Small intestine (tissue), 7 donors: Measurements from ENCODE around the gene CHRNA3. TPM values are rescaled to one million over a fixed set of nuclear protein-coding genes. Genes with fewer than 3 reads are reported as not detected.
"Not testable (repeated sequence)": the region's sequence is repeated elsewhere in the genome, so short reads cannot be mapped to it uniquely, and the experiment has no call there.

Experiments
- DNase-seq, 2 donors: peaks; one replicate each; pipeline versions ENCODE4 v3.0.0 to v3.0.0-alpha.2; 2013
- FAIRE-seq: peaks from 2 replicates; lab custom pipeline; 2012; peaks lifted over from hg19 to GRCh38; lab: Jason Lieb, UNC
- H3K27ac ChIP-seq, 3 donors: one replicate each; pipeline ENCODE4 v1.5.1; 2013; ENCODE audit warnings: low read length in 2 of 3, mild to moderate bottlenecking in 2 of 3, control low read depth in 1 of 3, inconsistent platforms in 1 of 3, low read depth in 1 of 3, moderate library complexity in 1 of 3
- H3K27me3 ChIP-seq, 3 donors: one replicate each; pipeline ENCODE4 v1.6.1; 2013; ENCODE audit warnings: low read length in 3 of 3, inconsistent platforms in 1 of 3; ENCODE audit not compliant: control insufficient read depth in 3 of 3, insufficient read depth in 3 of 3
- H3K36me3 ChIP-seq, 3 donors: one replicate each; pipeline ENCODE4 v1.6.1; 2013; ENCODE audit warnings: low read length in 3 of 3, inconsistent platforms in 1 of 3, low read depth in 1 of 3, mild to moderate bottlenecking in 1 of 3, moderate library complexity in 1 of 3; ENCODE audit not compliant: control insufficient read depth in 3 of 3, insufficient read depth in 2 of 3
- H3K4me1 ChIP-seq, 3 donors: one replicate each; pipeline ENCODE4 v1.6.1; 2013; ENCODE audit warnings: low read length in 2 of 3, inconsistent platforms in 1 of 3, low read depth in 1 of 3, mild to moderate bottlenecking in 1 of 3, moderate library complexity in 1 of 3; ENCODE audit not compliant: control insufficient read depth in 3 of 3, insufficient read depth in 2 of 3
- H3K4me3 ChIP-seq, 3 donors: one replicate each; pipeline ENCODE4 v1.5.1; 2013; ENCODE audit warnings: low read length in 3 of 3, control low read depth in 1 of 3, inconsistent platforms in 1 of 3, low read depth in 1 of 3, mild to moderate bottlenecking in 1 of 3, moderate library complexity in 1 of 3
- H3K9me3 ChIP-seq, 2 donors: one replicate each; pipeline ENCODE4 v1.6.1; 2013; ENCODE audit warnings: low read depth in 1 of 2, low read length in 1 of 2; ENCODE audit not compliant: control insufficient read depth in 2 of 2, insufficient read depth in 1 of 2
- WGBS, 3 donors: extraction: QIAGEN DNeasy Blood & Tissue Kit; methylation state at CpG; one replicate each; pipeline ENCODE4 v1.1.7; 2013; 5-methylcytosine and 5-hydroxymethylcytosine counted together
- polyA plus RNA-seq, 4 donors: library from polyadenylated mRNA; stranded (reverse) in 3 of 4; unstranded in 1 of 4; fragments of 200-250 nt in 3 of 4; fragments of 120-200 nt in 1 of 4; gene quantifications; one replicate each; pipeline versions ENCODE4 v1.2.1 to v1.2.3, GENCODE V29; 2013
- donor health status: healthy with polysubstance abuse.
- donor health status: control.
- donor health status: control.
- donor health status: Bipolar disorder and iron deficiency.
- donor health status: healthy.

CHRNA3 gene
- polyA plus RNA-seq, 4 donors: 2.2 to 7.3 TPM; not detected in 2

GRCh38 chr15:78618490-78618934 lies 2.3 kb downstream of the CHRNA3 start:
- WGBS, 3 donors: 20 to 26% (median 24%) methylated on average over 8 of the region's 8 CpGs
- no peaks in the 10 kb centered on the region for H3K4me1 ChIP-seq
- DNase-seq (peak; percentile 79 to 88), FAIRE-seq (no peak)
- H3K9me3 ChIP-seq: no peaks in the 10 kb centered on the region
- no peak overlapping the region for H3K4me3 ChIP-seq
- no peaks in the 10 kb centered on the region for H3K36me3 ChIP-seq
- H3K27me3 ChIP-seq: peaks cover 14 to 34% (median 20%) of the 10 kb centered on the region in 3 donors
- H3K27ac ChIP-seq: peak overlapping the region in 1 of 3 donors; percentile 33

- no peaks in the 10 kb centered on the region for H3K36me3 ChIP-seq
- 80 to 86% (median 86%) methylated on average over 8 of the region's 8 CpGs for WGBS, 3 donors
- FAIRE-seq (no peak), DNase-seq (no peak)
- H3K9me3 ChIP-seq: no peaks in the 10 kb centered on the region
- no peak overlapping the region for H3K27ac ChIP-seq
- H3K4me1 ChIP-seq: no peaks in the 10 kb centered on the region
- H3K4me3 ChIP-seq: no peak overlapping the region
- H3K27me3 ChIP-seq: peaks cover 14 to 34% (median 20%) of the 10 kb centered on the region in 3 donors
Measured at GRCh38 chr15:78618064-78618463, 2.7 kb downstream of the CHRNA3 start.

- FAIRE-seq (no peak), DNase-seq (no peak)
- 79 to 84% (median 81%) methylated on average over 5 of the region's 5 CpGs for WGBS, 3 donors
- Histone ChIP-seq H3K4me3 (no peak overlapping the region), H3K4me1 (no peaks in the 10 kb centered on the region), H3K36me3 (no peaks in the 10 kb centered on the region), H3K27me3 (peaks cover 14 to 34% (median 20%) of the 10 kb centered on the region in 3 donors), H3K9me3 (no peaks in the 10 kb centered on the region), H3K27ac (no peak overlapping the region)
Measured at GRCh38 chr15:78617516-78617915, 3.3 kb downstream of the CHRNA3 start.

- no peaks in the 10 kb centered on the region for H3K36me3 ChIP-seq
- H3K27me3 ChIP-seq: peaks cover 13 to 29% (median 20%) of the 10 kb centered on the region in 3 donors
- DNase-seq (no peak), FAIRE-seq (no peak)
- H3K27ac ChIP-seq: no peak overlapping the region
- H3K9me3 ChIP-seq: no peaks in the 10 kb centered on the region
- WGBS, 3 donors: 61 to 82% (median 67%) methylated on average over 7 of the region's 7 CpGs
- no peak overlapping the region for H3K4me3 ChIP-seq
- H3K4me1 ChIP-seq: no peaks in the 10 kb centered on the region
Measured at GRCh38 chr15:78617076-78617475, 3.7 kb downstream of the CHRNA3 start.

- 65 to 82% (median 71%) methylated on average over 2 of the region's 2 CpGs for WGBS, 3 donors
- Histone ChIP-seq H3K27ac (no peak overlapping the region), H3K36me3 (no peaks in the 10 kb centered on the region), H3K4me3 (no peak overlapping the region), H3K4me1 (no peaks in the 10 kb centered on the region), H3K9me3 (no peaks in the 10 kb centered on the region), H3K27me3 (peaks cover 10 to 24% (median 20%) of the 10 kb centered on the region in 3 donors)
- DNase-seq: no peak
- FAIRE-seq: no peak
Measured at GRCh38 chr15:78616506-78616905, 4.3 kb downstream of the CHRNA3 start.

GRCh38 chr15:78615151-78615589 lies 5.6 kb downstream of the CHRNA3 start:
- H3K27ac ChIP-seq: no peak overlapping the region
- no peak overlapping the region for H3K4me3 ChIP-seq
- H3K27me3 ChIP-seq: peaks cover 6 to 17% (median 12%) of the 10 kb centered on the region in 3 donors
- 70 to 89% (median 82%) methylated on average over 2 to 3 of the region's 3 CpGs for WGBS, 3 donors
- FAIRE-seq: no peak
- no peaks in the 10 kb centered on the region for H3K36me3 ChIP-seq
- DNase-seq: no peak
- no peaks in the 10 kb centered on the region for H3K4me1 ChIP-seq
- H3K9me3 ChIP-seq: no peaks in the 10 kb centered on the region

GRCh38 chr15:78614021-78614420 lies 6.8 kb downstream of the CHRNA3 start:
- WGBS, 3 donors: 49 to 57% (median 52%) methylated on average over 3 of the region's 3 CpGs

DNA sequence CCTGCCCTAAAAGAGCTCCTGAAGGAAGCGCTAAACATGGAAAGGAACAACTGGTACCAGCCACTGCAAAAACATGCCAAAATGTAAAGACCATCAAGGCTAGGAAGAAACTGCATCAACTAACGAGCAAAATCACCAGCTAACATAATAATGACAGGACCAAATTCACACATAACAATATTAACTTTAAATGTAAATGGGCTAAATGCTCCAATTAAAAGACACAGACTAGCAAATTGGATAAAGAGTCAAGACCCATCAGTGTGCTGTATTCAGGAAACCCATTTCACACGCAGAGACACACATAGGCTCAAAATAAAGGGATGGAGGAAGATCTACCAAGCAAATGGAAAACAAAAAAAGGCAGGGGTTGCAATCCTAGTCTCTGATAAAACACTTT lies 11.2 kb downstream of the CHRNA3 start:
- FAIRE-seq, H3K27ac ChIP-seq, H3K4me1 ChIP-seq, H3K27me3 ChIP-seq, H3K4me3 ChIP-seq, DNase-seq, H3K36me3 ChIP-seq, H3K9me3 ChIP-seq: not testable (repeated sequence)
- WGBS, 3 donors: 71 to 96% (median 80%) methylated on average over 2 to 3 of the region's 3 CpGs

More at GRCh38 chr15:78614021-78614420, 6.8 kb downstream of the CHRNA3 start:
- no peak for FAIRE-seq
- Histone ChIP-seq H3K27me3 (peaks cover 2 to 6% (median 5%) of the 10 kb centered on the region in 3 donors), H3K4me3 (no peak overlapping the region), H3K36me3 (no peaks in the 10 kb centered on the region), H3K4me1 (no peaks in the 10 kb centered on the region), H3K27ac (no peak overlapping the region), H3K9me3 (no peaks in the 10 kb centered on the region)
- DNase-seq: no peak

DNA sequence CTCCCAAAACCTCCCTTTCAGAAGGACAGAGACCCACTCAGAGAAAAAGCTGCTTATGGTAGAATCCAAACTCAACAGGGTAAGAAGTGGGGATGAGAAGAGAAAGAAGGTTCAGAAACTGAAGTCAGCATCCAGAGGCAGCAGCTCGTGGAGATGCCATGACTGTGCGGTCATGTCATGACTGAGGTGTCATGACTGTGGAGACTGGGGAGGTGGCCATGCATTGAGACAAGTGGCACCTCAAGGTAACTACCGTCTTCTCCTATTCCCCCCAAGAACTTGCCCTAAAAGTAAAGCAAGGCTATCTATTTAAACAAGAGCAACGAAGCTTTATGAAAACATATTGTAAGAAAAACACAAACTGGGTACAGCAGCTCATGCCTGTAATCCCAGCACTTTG lies 15.1 kb downstream of the CHRNA3 start:
- Histone ChIP-seq H3K4me3 (no peak overlapping the region), H3K36me3 (no peaks in the 10 kb centered on the region), H3K27me3 (peaks cover 0 to 4% (median 0%) of the 10 kb centered on the region in 3 donors), H3K9me3 (no peaks in the 10 kb centered on the region), H3K27ac (no peak overlapping the region), H3K4me1 (no peaks in the 10 kb centered on the region)
- 78 to 87% (median 82%) methylated on average over 4 of the region's 4 CpGs for WGBS, 3 donors
- no peak for FAIRE-seq
- DNase-seq: no peak
